ENCODE measurements around the gene RETREG1.

The RETREG1 gene

GRCh38 chr5:16551628-16552027 is 65.2 kb downstream of the RETREG1 start:
- DNase-seq (ENCODE audit: low read depth) = no peak
- TF ChIP-seq CTCF (IDR thresholded peaks at IDR 0.05; ENCODE audit: control insufficient read depth, extremely low read depth, insufficient read depth) = no peak
- no peak overlapping the region for H3K4me3 ChIP-seq (ENCODE audit: low read depth, low read length)

GRCh38 chr5:16550316-16550952 is 66.4 kb downstream of the RETREG1 start:
- peak; percentile 57 for TF ChIP-seq CTCF (IDR thresholded peaks at IDR 0.05; ENCODE audit: control insufficient read depth, extremely low read depth, insufficient read depth)
- no peak overlapping the region for H3K4me3 ChIP-seq (ENCODE audit: low read depth, low read length)
- DNase-seq (ENCODE audit: low read depth) = no peak

- TF ChIP-seq CTCF (IDR thresholded peaks at IDR 0.05; ENCODE audit: control insufficient read depth, extremely low read depth, insufficient read depth) = no peak
- no peak for DNase-seq (ENCODE audit: low read depth)
- no peak overlapping the region for H3K4me3 ChIP-seq (ENCODE audit: low read depth, low read length)
Observed at GRCh38 chr5:16549491-16550206, 67.1 kb downstream of the RETREG1 start.

GRCh38 chr5:16548812-16549211 is 68.0 kb downstream of the RETREG1 start:
- TF ChIP-seq CTCF (IDR thresholded peaks at IDR 0.05; ENCODE audit: control insufficient read depth, extremely low read depth, insufficient read depth) = no peak
- DNase-seq (ENCODE audit: low read depth) = no peak
- H3K4me3 ChIP-seq (ENCODE audit: low read depth, low read length) = no peak overlapping the region

GRCh38 chr5:16548115-16548514 is 68.7 kb downstream of the RETREG1 start:
- TF ChIP-seq CTCF (IDR thresholded peaks at IDR 0.05; ENCODE audit: control insufficient read depth, extremely low read depth, insufficient read depth) = no peak
- no peak overlapping the region for H3K4me3 ChIP-seq (ENCODE audit: low read depth, low read length)
- DNase-seq (ENCODE audit: low read depth) = peak; percentile 95

GRCh38 chr5:16547200-16547842 is 69.5 kb downstream of the RETREG1 start:
- TF ChIP-seq CTCF (IDR thresholded peaks at IDR 0.05; ENCODE audit: control insufficient read depth, extremely low read depth, insufficient read depth) = no peak
- 0 out of 2 replicates have a peak overlapping the region, but pooled peaks have one; percentile 7 for H3K4me3 ChIP-seq (ENCODE audit: low read depth, low read length)
- DNase-seq (ENCODE audit: low read depth) = peak; percentile 99

Data from LNCaP clone FGC (cell line).